HG03095 (cell line): ENCODE measurements around the gene KRT78.
"Not testable (repeated sequence)": the region's sequence is repeated elsewhere in the genome, so short reads cannot be mapped to it uniquely, and the experiment has no call there.

Source experiments
- ATAC-seq: cut with Tn5 transposase; IDR thresholded peaks from one replicate; pipeline ENCODE4 v1.9.1; 2021; ENCODE audit warnings: moderate library complexity; ENCODE audit not compliant: unreplicated experiment

KRT78 gene

DNA sequence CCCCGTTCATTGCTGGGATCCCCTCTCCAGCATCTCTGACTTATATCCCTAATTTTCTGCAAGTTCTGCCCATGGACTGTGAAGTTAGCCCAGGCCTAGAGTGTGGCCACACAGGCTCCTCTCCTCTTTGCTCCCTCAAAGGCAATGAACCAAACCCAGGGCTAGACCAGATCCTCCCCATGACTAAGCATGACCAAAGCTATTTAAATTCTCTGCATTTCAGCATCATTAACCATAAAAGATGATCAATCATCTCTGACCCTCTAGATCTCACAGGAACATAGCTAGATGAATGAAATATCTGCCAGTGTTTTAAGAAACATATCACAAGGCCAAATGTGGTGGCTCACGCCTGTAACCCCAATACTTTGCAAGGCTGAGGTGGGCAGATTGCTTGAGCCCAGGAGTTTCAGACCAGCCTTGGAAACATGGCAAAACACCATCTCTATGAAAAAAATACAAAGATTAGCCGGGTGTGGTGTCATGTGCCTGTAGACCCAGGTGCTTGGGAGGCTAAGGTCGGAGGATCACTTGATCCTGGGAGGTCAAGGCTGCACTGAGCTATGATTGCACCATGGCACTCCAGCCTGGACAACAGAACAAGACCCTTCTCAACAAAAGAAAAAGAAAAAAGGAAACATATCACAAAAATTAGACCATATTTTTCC is 50.7 kb downstream of the KRT78 start:
- no peak for ATAC-seq

DNA sequence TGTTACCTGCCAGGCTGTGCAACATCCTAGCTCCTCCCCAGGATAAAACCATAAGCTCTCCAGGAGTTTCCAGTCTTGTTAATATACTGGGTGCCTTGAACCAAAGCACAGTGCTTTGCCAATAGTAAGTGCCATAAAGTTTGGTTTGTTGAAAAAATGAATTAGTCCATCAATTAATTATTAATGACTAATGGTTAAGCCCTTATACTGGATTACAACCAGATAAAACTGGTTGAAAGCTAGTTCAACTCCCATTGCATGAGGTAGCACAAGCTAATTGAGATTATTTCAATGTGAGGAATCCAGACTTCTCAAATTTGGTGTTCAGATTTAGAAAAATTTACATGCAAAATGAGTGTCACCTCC is 51.3 kb downstream of the KRT78 start:
- ATAC-seq: no peak

DNA sequence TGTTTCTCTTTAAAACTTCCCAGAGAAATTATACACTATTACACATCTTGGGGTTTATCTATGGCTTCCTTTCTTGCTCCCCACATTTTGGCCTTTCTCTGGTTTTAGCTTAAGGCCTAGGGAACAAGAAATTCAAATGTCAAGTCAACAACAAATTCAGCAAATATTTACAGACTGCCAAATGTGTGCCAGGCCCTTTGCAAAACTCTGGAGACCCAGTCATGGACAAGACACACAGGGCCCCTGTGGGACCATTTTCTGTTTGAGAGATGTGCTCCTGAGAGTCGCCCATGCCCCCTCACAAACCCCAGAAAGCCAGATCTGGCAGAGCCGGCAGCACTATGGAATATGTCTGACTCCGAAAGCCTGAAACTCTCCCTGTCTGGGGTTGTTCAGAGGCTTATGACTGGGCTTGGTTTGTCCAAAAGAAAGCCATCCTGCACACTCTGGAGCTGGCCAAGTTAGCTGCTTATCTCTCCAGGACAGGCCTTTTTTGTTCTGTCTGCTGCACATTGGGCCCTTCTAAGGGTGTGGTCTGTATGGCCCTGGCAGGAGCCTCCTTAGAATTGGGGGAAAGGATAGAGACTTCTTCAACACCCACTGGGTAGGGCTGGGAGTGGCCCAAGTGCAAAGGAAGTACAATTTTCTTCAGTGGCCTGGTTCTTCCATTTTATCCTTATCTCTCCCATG is 51.8 kb downstream of the KRT78 start:
- ATAC-seq: no peak

DNA sequence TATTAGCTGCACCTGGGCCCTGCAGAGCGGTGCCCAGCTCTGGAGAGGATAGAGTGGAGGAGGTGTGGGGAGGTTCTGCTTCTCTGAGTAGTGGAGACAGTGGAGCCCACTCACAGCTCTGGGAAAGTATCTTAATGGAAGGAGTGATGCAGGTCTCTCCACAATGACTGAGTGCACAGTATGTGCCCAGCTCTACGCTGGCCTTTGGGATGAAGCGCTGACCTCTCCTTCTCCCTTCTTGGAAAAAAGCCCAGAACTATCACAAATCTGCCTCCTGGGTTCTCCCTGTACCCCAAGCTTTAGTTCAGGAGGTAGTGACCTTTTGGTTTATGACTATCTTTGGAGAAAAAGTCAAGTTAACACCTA is 52.4 kb downstream of the KRT78 start:
- no peak for ATAC-seq

GRCh38 chr12:52795694-52796428 is 52.9 kb downstream of the KRT78 start, which contains the start of gene KRT3:
KRT3 (minus strand) TSS chr12:52796117; CDS start chr12:52796042, 75 bp downstream.
- ATAC-seq: no peak

- ATAC-seq: not testable (repeated sequence)
Observed at GRCh38 chr12:52795332-52795674, 53.5 kb downstream of the KRT78 start.

DNA sequence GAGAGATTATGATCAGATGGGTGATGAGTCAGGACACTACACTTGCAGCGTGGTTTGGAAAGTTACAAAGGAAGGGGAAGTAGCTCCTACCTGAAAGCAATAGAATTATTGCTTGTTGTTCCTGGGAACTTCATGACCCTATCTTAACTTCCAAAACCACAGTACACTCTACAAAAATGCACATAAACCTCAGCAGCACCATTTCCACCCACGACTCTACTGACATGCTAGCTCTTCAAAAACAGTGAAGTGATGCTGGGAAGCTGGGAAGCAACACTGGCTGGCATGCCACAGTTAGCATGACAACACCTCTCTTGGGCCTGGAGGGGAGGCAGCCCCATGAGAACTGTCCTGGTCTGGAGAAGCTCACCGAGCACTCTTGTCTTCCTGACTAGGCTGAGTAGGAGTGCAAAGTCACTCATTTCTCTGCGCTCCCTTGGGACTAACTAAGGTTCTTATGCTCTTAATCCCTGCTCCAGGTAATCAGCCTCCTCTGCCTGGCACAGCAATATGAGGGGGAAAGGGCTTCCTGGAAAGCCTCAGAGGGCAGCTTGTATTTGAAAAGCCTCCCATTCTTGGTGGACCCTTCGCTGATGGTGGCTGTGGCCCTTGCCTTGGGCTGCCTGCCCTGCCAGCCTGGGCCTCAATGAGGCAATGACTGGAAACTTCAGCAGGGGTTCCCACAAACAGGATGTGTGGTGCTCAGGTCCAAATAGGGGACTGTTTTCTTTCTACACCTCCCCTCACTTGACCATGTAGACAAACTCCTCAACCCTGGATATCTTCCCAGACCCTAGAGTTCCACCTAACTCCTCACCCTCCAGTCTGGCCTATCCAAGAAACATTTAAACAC is 54.1 kb downstream of the KRT78 start:
- ATAC-seq: no peak

GRCh38 chr12:52792185-52793029 is 56.4 kb downstream of the KRT78 start:
- ATAC-seq: no peak

- no peak for ATAC-seq
Observed at GRCh38 chr12:52791271-52792184, 57.3 kb downstream of the KRT78 start.

DNA sequence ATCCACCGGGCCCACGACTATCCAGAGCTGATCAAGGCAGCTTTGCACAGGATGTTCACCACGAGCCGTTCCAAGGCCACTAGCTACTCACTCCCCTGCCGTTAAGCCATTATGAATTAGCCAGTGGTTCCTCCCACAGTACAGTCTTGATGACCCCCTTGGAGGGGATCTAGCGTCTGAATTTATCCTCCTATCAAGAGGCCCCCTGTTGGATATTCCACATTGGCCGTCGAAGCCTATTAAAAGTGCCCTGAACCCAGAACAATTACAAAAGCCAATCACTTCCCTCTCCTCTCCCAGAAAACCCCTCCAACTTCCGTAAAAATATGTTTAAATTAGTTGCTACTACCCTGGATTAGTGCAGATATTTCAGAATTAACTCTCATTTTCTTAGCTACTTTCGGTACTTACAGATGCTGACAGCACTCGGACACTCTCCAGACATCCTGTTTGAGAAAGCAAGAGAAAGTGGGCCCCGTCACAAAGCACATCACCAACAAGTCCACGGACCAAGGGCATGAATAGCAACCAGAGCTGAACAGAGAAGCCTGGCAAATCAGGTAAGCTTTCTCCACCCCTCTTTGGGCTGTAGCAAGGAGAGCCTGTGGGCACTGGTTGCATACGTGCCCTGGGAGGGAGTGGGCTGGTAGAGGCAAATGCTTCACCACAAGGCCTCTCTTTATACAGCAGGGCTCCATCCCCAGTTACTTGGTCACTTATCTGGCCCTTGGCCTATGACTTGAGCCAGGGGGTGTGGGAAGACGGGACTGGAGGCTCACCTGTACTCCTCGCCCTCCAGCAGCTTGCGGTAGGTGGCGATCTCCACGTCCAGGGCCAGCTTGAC is 58.1 kb downstream of the KRT78 start:
- ATAC-seq: no peak

DNA sequence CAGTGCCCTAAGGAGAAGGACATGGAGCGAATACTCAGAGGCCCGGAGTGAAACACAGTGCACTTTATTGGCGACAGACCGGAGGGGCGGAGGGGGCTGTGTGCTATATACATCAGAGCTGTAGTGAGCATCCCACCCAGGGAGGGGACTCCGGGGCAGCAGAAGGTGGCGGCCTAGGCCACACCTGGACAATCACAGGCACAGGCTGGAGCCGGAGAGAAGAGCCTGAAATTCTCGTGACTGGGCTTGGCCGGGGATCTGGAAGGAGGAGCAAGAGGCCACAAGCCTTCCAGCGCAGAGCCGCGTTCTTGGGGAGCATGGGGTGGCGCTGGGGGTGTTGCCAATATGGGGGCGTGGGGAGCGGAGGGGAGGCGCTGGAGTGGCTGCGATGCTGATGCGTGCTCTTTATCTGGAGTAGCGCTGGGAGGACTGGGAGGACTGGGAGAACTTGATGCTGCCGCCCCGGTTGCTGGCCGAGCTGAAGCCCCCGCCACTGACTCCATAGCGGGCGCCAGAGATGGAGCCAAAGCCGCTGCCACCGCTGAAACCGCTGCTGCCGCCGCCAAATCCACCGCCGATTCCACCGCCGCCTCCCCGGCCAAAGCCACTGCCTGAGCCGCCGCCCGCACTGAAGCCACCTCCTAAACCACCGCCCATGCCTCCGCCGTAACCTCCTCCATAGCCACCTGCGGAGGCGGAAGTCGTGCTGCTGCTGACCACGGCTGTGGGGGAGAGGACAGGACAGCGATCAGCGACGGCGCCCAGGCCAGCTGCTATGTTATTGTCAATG is 59.0 kb downstream of the KRT78 start:
- no peak for ATAC-seq

DNA sequence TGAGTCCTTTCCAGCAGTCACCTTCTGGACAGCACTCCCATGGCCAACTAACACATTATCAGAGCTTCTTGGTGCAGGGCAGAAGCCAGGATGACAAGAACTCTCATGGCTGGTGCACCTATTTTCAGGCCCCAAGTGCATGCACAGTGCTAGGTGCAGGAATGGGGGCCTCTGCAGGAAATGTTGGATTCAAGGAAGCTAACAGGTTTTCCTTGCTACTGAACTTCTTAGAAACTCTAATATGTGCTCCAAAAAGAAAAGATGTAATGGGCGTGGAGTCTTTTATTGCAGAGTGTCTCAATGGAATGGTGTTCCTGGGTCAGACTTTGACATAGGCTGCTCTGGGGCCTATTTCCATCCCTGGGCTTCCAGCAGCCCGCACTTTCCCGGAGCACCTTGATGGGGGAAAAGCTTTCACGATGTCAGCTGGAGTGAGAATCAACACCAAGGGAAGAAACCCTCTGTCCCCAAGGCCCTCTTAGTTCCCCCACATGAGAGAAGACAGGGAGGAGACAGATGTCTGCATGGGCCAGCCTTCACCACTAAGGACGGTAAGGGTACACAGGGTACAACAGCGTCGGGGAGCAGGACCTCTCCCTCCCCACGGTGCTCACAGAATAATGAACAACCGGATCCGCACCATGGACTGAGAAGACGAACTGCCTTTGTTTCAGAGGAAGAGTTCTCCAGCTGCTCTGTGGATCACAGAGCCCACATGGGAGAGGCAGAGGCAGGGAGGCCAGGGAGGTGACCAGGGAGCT is 59.7 kb downstream of the KRT78 start:
- no peak for ATAC-seq

GRCh38 chr12:52788192-52788875 is 60.5 kb downstream of the KRT78 start:
- no peak for ATAC-seq
